Mesodermal cell (in vitro differentiated cells): ENCODE results near the gene MDN1.

Experiments
- H3K27ac ChIP-seq: 2 replicates; pipeline ENCODE4 v1.7.0; 2013; ENCODE audit warnings: mild to moderate bottlenecking, low read depth, low read length, moderate library complexity; ENCODE audit not compliant: severe bottlenecking
- H3K36me3 ChIP-seq: 2 replicates; pipeline ENCODE4 v1.7.1; 2013; ENCODE audit warnings: mild to moderate bottlenecking, low read length, moderate library complexity; ENCODE audit not compliant: control insufficient read depth, insufficient read depth
- H3K4me1 ChIP-seq: one replicate; pipeline ENCODE4 v1.7.1; 2013; ENCODE audit warnings: mild to moderate bottlenecking, low read length; ENCODE audit not compliant: insufficient read depth, control insufficient read depth, poor library complexity, severe bottlenecking
- H3K4me3 ChIP-seq: 2 replicates; pipeline ENCODE4 v1.7.0; 2013; ENCODE audit warnings: low read length, control low read depth, mild to moderate bottlenecking; ENCODE audit not compliant: insufficient read depth, poor library complexity, severe bottlenecking; ENCODE audit errors: extremely low read depth
- H3K9me3 ChIP-seq: 2 replicates; pipeline ENCODE4 v1.7.1; 2013; ENCODE audit warnings: mild to moderate bottlenecking, low read length, moderate library complexity; ENCODE audit not compliant: control insufficient read depth
- WGBS, 2 experiments: methylation state at CpG; one replicate each; pipeline ENCODE4 v1.1.5; 2013; ENCODE audit warnings: missing lambda C conversion rate in 2 of 2; ENCODE audit not compliant: insufficient coverage in 2 of 2; 5-methylcytosine and 5-hydroxymethylcytosine counted together

The MDN1 gene

GRCh38 chr6:89679215-89680120 is 140.1 kb downstream of the MDN1 start:
- H3K4me1 ChIP-seq, result no peaks in the 10 kb centered on the region
- no peaks in the 10 kb centered on the region for H3K9me3 ChIP-seq
- no peak overlapping the region for H3K27ac ChIP-seq
- H3K4me3 ChIP-seq, result no peak overlapping the region
- peaks cover 91% of the 10 kb centered on the region for H3K36me3 ChIP-seq
- WGBS, 2 experiments, result 75 to 92% methylated on average over 1 of the region's 6 CpGs

GRCh38 chr6:89678531-89678930 is 141.1 kb downstream of the MDN1 start:
- H3K36me3 ChIP-seq, result peaks cover 86% of the 10 kb centered on the region
- 93% methylated on average over 3 of the region's 3 CpGs; no CpG with 5 or more reads in 1 of the 2 experiments for WGBS, 2 experiments
- no peaks in the 10 kb centered on the region for H3K9me3 ChIP-seq
- H3K4me3 ChIP-seq, result no peak overlapping the region
- H3K4me1 ChIP-seq, result no peaks in the 10 kb centered on the region
- no peak overlapping the region for H3K27ac ChIP-seq

GRCh38 chr6:89675949-89676748 is 143.4 kb downstream of the MDN1 start:
- H3K9me3 ChIP-seq, result no peaks in the 10 kb centered on the region
- 89 to 92% methylated on average over 5 of the region's 7 CpGs for WGBS, 2 experiments
- H3K4me3 ChIP-seq, result no peak overlapping the region
- H3K36me3 ChIP-seq, result peaks cover 90% of the 10 kb centered on the region
- no peaks in the 10 kb centered on the region for H3K4me1 ChIP-seq
- H3K27ac ChIP-seq, result no peak overlapping the region

GRCh38 chr6:89670935-89671565 is 148.5 kb downstream of the MDN1 start:
- 98 to 100% methylated on average over 4 to 5 of the region's 7 CpGs for WGBS, 2 experiments
- no peak overlapping the region for H3K27ac ChIP-seq

GRCh38 chr6:89669002-89669401 is 150.6 kb downstream of the MDN1 start:
- WGBS, 2 experiments, result 50 to 69% methylated on average over 2 to 4 of the region's 6 CpGs
- H3K27ac ChIP-seq, result peak overlapping the region; percentile 25
- no peaks in the 10 kb centered on the region for H3K9me3 ChIP-seq
- peaks cover 4% of the 10 kb centered on the region for H3K4me1 ChIP-seq
- peaks cover 73% of the 10 kb centered on the region for H3K36me3 ChIP-seq
- H3K4me3 ChIP-seq, result no peak overlapping the region

More at GRCh38 chr6:89670935-89671565, 148.5 kb downstream of the MDN1 start:
- Histone ChIP-seq H3K36me3 (peaks cover 78% of the 10 kb centered on the region), H3K9me3 (no peaks in the 10 kb centered on the region), H3K4me3 (no peak overlapping the region), H3K4me1 (peaks cover 4% of the 10 kb centered on the region)

GRCh38 chr6:89667872-89668556 is 151.6 kb downstream of the MDN1 start:
- 60% methylated on average over 4 of the region's 5 CpGs; no CpG with 5 or more reads in 1 of the 2 experiments for WGBS, 2 experiments
- H3K4me3 ChIP-seq, result no peak overlapping the region
- peak overlapping the region; percentile 25 for H3K27ac ChIP-seq
- H3K4me1 ChIP-seq, result peaks cover 4% of the 10 kb centered on the region
- peaks cover 77% of the 10 kb centered on the region for H3K36me3 ChIP-seq
- H3K9me3 ChIP-seq, result no peaks in the 10 kb centered on the region

GRCh38 chr6:89662659-89663223 is 156.9 kb downstream of the MDN1 start:
- Histone ChIP-seq H3K4me3 (no peak overlapping the region), H3K4me1 (no peaks in the 10 kb centered on the region), H3K36me3 (peaks cover 78% of the 10 kb centered on the region), H3K27ac (no peak overlapping the region), H3K9me3 (no peaks in the 10 kb centered on the region)
- 80 to 100% methylated on average over 1 to 3 of the region's 4 CpGs for WGBS, 2 experiments

- Histone ChIP-seq H3K27ac (no peak overlapping the region), H3K4me1 (no peaks in the 10 kb centered on the region), H3K4me3 (no peak overlapping the region), H3K9me3 (no peaks in the 10 kb centered on the region), H3K36me3 (peaks cover 84% of the 10 kb centered on the region)
- 100% methylated on average over 1 of the region's 1 CpG; no CpG with 5 or more reads in 1 of the 2 experiments for WGBS, 2 experiments
Observed at GRCh38 chr6:89661559-89661958, 158.0 kb downstream of the MDN1 start.

- H3K4me1 ChIP-seq, result no peaks in the 10 kb centered on the region
- no peak overlapping the region for H3K4me3 ChIP-seq
- H3K9me3 ChIP-seq, result no peaks in the 10 kb centered on the region
- WGBS, 2 experiments, result 90 to 92% methylated on average over 4 of the region's 4 CpGs
- H3K36me3 ChIP-seq, result peaks cover 84% of the 10 kb centered on the region
- no peak overlapping the region for H3K27ac ChIP-seq
Observed at GRCh38 chr6:89660981-89661380, 158.6 kb downstream of the MDN1 start.
